HepG2 (cell line): Measurements from ENCODE around the gene FXR2. TPM values are rescaled to one million over a fixed set of nuclear protein-coding genes. Genes with fewer than 3 reads are reported as not detected.

Source experiments
- BORCS8-MEF2B ChIP-seq: sonication (generic); formaldehyde crosslinking; IDR thresholded peaks from 2 replicates; pipeline ENCODE4 v1.8.0; 2022; ENCODE audit warnings: mild to moderate bottlenecking, missing genetic modification reagents
- CREM ChIP-seq, 2 experiments: sonication (generic) in 1 of 2; formaldehyde crosslinking in 1 of 2; IDR thresholded peaks; 2 replicates each; pipeline versions ENCODE4 v1.4.0 to v1.6.1; 2016 to 2020; ENCODE audit warnings: antibody characterized with exemption in 1 of 2, mild to moderate bottlenecking in 1 of 2, missing genetic modification reagents in 1 of 2
- DZIP1 ChIP-seq: sonication (generic); formaldehyde crosslinking; IDR thresholded peaks from 2 replicates; pipeline ENCODE4 v1.5.0; 2020; ENCODE audit warnings: mild to moderate bottlenecking, missing genetic modification reagents
- FOXK1 ChIP-seq: sonication (generic); formaldehyde crosslinking; IDR thresholded peaks from 2 replicates; pipeline ENCODE4 v1.4.0; 2020; ENCODE audit warnings: low read depth, missing genetic modification reagents, borderline replicate concordance
- GFI1 ChIP-seq: sonication (generic); formaldehyde crosslinking; IDR thresholded peaks from 2 replicates; pipeline ENCODE4 v1.5.0; 2020; ENCODE audit warnings: missing genetic modification reagents, mild to moderate bottlenecking, borderline replicate concordance
- JUND ChIP-seq: sonication (generic); formaldehyde crosslinking; IDR thresholded peaks from 2 replicates; pipeline ENCODE4 v1.8.0; 2022; ENCODE audit warnings: mild to moderate bottlenecking, missing genetic modification reagents
- MTERF4 ChIP-seq: sonication (generic); formaldehyde crosslinking; IDR thresholded peaks from 2 replicates; pipeline ENCODE4 v1.8.0; 2023; ENCODE audit warnings: mild to moderate bottlenecking, missing genetic modification reagents
- MYC ChIP-seq: sonication (generic); formaldehyde crosslinking; IDR thresholded peaks from 2 replicates; pipeline ENCODE4 v1.9.0; 2021; ENCODE audit warnings: missing genetic modification reagents, borderline replicate concordance
- PHF5A ChIP-seq: IDR thresholded peaks from one replicate; pipeline ENCODE4 v1.6.1; 2018; ENCODE audit warnings: low read depth, missing genetic modification reagents; ENCODE audit not compliant: unreplicated experiment
- PLSCR1 ChIP-seq: sonication (generic); formaldehyde crosslinking; IDR thresholded peaks from 2 replicates; pipeline ENCODE4 v1.5.0; 2020; ENCODE audit warnings: missing genetic modification reagents, mild to moderate bottlenecking, borderline replicate concordance
- RXRA ChIP-seq: sonication (generic); formaldehyde crosslinking; IDR thresholded peaks from 2 replicates; pipeline ENCODE4 v1.5.1; 2020; ENCODE audit warnings: missing genetic modification reagents
- SNAI1 ChIP-seq: sonication (generic); formaldehyde crosslinking; IDR thresholded peaks from 2 replicates; pipeline ENCODE4 v1.5.0; 2020; ENCODE audit warnings: mild to moderate bottlenecking, missing genetic modification reagents, borderline replicate concordance
- YY1 ChIP-seq: IDR thresholded peaks from 2 replicates; pipeline ENCODE4 v1.6.1; 2011; ENCODE audit warnings: low read length, low read depth, moderate library complexity, mild to moderate bottlenecking; ENCODE audit not compliant: insufficient read depth, insufficient replicate concordance
- ZFX ChIP-seq: sonication (generic); formaldehyde crosslinking; IDR thresholded peaks from 2 replicates; pipeline ENCODE4 v1.4.0; 2020; ENCODE audit warnings: mild to moderate bottlenecking, low read depth, missing genetic modification reagents, moderate library complexity
- ZNF276 ChIP-seq: sonication (generic); formaldehyde crosslinking; IDR thresholded peaks from 2 replicates; pipeline ENCODE4 v1.4.0; 2020; ENCODE audit warnings: mild to moderate bottlenecking, low read depth, missing genetic modification reagents
- ZNF598 ChIP-seq: sonication (generic); formaldehyde crosslinking; IDR thresholded peaks from 2 replicates; pipeline ENCODE4 v1.5.1; 2020; ENCODE audit warnings: mild to moderate bottlenecking, missing genetic modification reagents, borderline replicate concordance
- ZNF747 ChIP-seq: sonication (generic); formaldehyde crosslinking; IDR thresholded peaks from 2 replicates; pipeline ENCODE4 v1.8.1; 2023; ENCODE audit warnings: missing genetic modification reagents, mild to moderate bottlenecking, borderline replicate concordance
- ZNF784 ChIP-seq: sonication (generic); formaldehyde crosslinking; IDR thresholded peaks from 2 replicates; pipeline ENCODE4 v1.5.1; 2020; ENCODE audit warnings: missing genetic modification reagents, mild to moderate bottlenecking, borderline replicate concordance
- ZNF841 ChIP-seq: sonication (generic); formaldehyde crosslinking; IDR thresholded peaks from 2 replicates; pipeline ENCODE4 v1.8.1; 2023; ENCODE audit warnings: missing genetic modification reagents, borderline replicate concordance
- ZSCAN22 ChIP-seq: sonication (generic); formaldehyde crosslinking; IDR thresholded peaks from 2 replicates; pipeline ENCODE4 v1.4.0; 2020; ENCODE audit warnings: mild to moderate bottlenecking, missing genetic modification reagents
- polyA plus RNA-seq, 8 experiments: library from polyadenylated mRNA; depleted of rRNA in 3 of 8; stranded (reverse) in 7 of 8; unstranded in 1 of 8; fragments of >200 nt; fragmentation: Illumina TruSeq in 4 of 8; extraction: Trizol in 4 of 8; gene quantifications; 2 replicates each; pipeline versions ENCODE4 v1.2.1 to v1.2.3, GENCODE V29; 2011 to 2016; ENCODE audit warnings: low read depth in 4 of 8, missing spikeins in 1 of 8, mixed read lengths in 1 of 8; ENCODE audit not compliant: insufficient read depth in 1 of 8
- total RNA-seq, 5 experiments: library from RNA; depleted of rRNA; stranded (reverse); fragments of >200 nt; fragmentation: Illumina TruSeq; extraction: Trizol; gene quantifications; 2 replicates each; pipeline ENCODE4 v1.2.3, GENCODE V29; 2016; ENCODE audit warnings: low read depth in 1 of 5

Gene FXR2
- total and polyA plus RNA-seq, 2 of the 13 experiments (the other 11 are each of a cell fraction or from before 2014, with no cell fraction given), result 20.9 to 24.4 TPM

- TF ChIP-seq GFI1 (CRISPR knock-in tag), result no peak
- TF ChIP-seq ZNF841, result no peak
- no peak for TF ChIP-seq RXRA (CRISPR knock-in tag)
- TF ChIP-seq PLSCR1 (CRISPR knock-in tag), result no peak
- TF ChIP-seq YY1, result peak; percentile 49
- TF ChIP-seq MTERF4 (CRISPR knock-in tag), result no peak
- TF ChIP-seq ZFX, result peak; percentile 65
- no peak for TF ChIP-seq ZSCAN22 (CRISPR knock-in tag)
- 0 out of 2 replicates have a peak, but pooled peaks have one; percentile 38 for TF ChIP-seq ZNF747 (CRISPR knock-in tag)
- TF ChIP-seq MYC, result 0 out of 2 replicates have a peak, but pooled peaks have one; percentile 1
- TF ChIP-seq ZNF598 (CRISPR knock-in tag), result no peak
- no peak for TF ChIP-seq PHF5A (CRISPR knock-in tag)
- no peak for TF ChIP-seq SNAI1 (CRISPR knock-in tag)
- TF ChIP-seq CREM (IDR thresholded peaks at IDR 0.05), result 0 out of 2 replicates have a peak, but pooled peaks have one; percentile 31
- no peak for TF ChIP-seq CREM (CRISPR knock-in tag; IDR thresholded peaks at IDR 0.05)
- TF ChIP-seq JUND (CRISPR knock-in tag), result no peak
- TF ChIP-seq ZNF276 (CRISPR knock-in tag), result no peak
- 0 out of 2 replicates have a peak, but pooled peaks have one; percentile 40 for TF ChIP-seq BORCS8-MEF2B (CRISPR knock-in tag)
- TF ChIP-seq DZIP1, result no peak
- peak; percentile 67; the same call in 1 of the 2 replicates for TF ChIP-seq FOXK1 (CRISPR knock-in tag)
- TF ChIP-seq ZNF784 (CRISPR knock-in tag), result no peak
These were observed at the start of gene FXR2 (continued) for GRCh38 chr17:7614425-7615264.
